Measurements from ENCODE around the gene NTN5.
"Not testable (repeated sequence)": the region's sequence is repeated elsewhere in the genome, so short reads cannot be mapped to it uniquely, and the experiment has no call there.

The NTN5 gene

DNA sequence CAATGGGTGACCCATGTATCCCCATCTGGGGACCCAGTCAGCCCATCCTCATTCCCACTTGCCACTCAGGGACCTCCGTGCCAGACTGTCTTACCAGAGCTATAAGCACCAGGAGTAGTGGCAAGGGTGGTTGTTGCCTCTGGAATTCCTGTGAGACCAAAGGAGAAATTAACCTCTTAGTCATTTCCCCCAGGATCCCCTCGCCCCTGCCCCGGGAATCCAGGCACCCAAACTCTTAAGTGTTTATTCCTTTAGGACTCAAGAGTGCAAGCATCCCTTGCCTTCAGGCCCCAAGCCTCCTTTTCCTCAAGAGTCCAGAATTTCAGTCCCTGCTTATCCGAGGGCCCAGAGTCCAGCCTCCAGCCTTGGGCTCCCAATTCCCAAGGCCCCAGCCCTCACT is 9.2 kb downstream of the NTN5 start:
- H3K27ac ChIP-seq, result no peak overlapping the region
- TF ChIP-seq, protein P1, sequence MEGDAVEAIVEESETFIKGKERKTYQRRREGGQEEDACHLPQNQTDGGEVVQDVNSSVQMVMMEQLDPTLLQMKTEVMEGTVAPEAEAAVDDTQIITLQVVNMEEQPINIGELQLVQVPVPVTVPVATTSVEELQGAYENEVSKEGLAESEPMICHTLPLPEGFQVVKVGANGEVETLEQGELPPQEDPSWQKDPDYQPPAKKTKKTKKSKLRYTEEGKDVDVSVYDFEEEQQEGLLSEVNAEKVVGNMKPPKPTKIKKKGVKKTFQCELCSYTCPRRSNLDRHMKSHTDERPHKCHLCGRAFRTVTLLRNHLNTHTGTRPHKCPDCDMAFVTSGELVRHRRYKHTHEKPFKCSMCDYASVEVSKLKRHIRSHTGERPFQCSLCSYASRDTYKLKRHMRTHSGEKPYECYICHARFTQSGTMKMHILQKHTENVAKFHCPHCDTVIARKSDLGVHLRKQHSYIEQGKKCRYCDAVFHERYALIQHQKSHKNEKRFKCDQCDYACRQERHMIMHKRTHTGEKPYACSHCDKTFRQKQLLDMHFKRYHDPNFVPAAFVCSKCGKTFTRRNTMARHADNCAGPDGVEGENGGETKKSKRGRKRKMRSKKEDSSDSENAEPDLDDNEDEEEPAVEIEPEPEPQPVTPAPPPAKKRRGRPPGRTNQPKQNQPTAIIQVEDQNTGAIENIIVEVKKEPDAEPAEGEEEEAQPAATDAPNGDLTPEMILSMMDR (conservative IDR thresholded peaks at IDR 0.05; ENCODE audit: low read depth), result no peak
- POLR2A ChIA-PET (ENCODE audit: low non-redundant PET), result no interaction called here
- DNase-seq (ENCODE audit: low spot score), result no peak
- CTCF ChIA-PET, result interaction anchor here (0.5 to 0.6 kb wide), 2 partner anchors 13 to 1530 kb away, joined by 3 read pairs; no protein-coding TSS in a partner anchor

DNA sequence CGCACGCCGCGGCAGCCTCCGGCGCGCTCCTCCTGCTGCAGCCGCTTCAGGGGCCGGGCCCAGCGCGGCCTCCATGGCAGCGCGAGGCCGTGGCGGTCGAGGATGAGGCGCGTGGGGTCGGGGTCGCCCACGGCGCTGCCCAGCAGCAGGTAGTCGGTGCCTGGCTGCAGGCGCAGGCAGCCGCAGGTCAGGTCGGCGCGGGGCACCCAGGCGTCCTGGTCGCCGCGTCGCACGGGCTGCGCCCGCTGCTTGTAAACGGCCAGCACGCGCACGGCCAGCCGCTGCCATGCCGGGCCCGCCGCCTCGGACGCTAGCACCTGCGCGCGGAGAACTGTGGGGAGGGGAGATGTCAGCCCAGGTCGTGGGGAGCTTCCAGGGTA is 11.1 kb downstream of the NTN5 start:
- CTCF ChIA-PET, result interaction anchor here (0.6 kb wide), 1 partner anchor 465 kb away, joined by 7 read pairs; no protein-coding TSS in a partner anchor
- DNase-seq (ENCODE audit: low spot score), result no peak
- POLR2A ChIA-PET (ENCODE audit: low non-redundant PET), result no interaction called here
- TF ChIP-seq, protein P1 (conservative IDR thresholded peaks at IDR 0.05; ENCODE audit: low read depth), result no peak
- peak overlapping the region; percentile 80 for H3K27ac ChIP-seq

DNA sequence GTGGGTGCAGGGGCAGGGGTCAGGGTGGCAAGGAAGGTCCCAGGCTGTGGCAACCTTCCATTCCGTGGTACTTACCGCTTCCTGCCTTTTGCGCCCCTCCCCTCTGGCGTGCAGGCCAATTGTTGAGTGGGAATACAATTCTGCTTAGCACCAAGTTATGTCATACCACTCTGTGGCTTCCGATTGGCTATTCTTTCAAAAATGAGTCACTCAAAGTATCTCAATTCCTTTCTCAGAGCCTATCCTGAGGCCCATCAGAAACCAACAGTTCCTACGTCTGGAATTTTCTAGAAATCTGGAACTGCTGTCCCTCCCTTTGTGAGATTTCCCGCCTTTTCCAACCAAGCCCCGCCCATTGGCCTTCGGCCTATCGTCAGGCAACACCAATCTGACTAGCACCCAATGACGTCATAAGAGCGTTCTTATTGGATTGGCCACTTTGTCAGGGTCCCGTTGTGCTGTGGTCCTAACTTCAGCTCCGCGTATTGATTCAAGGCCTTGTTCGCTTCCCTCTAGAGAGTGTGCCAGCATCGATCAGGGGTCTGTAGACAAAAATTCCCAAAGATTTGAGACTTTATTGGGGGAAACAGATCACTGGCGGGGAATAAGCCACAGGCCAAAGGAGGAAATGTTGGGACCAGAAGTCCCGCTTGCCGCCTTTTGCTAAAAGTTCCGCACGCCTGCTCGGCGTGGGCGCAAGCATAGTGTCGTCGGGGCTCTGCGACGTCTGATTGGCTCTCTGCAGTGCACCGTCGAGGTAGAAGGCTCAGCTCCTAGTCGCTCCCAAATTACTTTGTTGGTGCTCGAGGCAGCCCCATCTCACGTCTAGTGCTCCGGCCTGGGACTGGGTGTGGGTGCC is 11.7 kb downstream of the NTN5 start:
- peak; percentile 95 for DNase-seq (ENCODE audit: low spot score)
- CTCF ChIA-PET, result interaction anchor here (0.6 kb wide), 1 partner anchor 466 kb away, joined by 7 read pairs; no protein-coding TSS in a partner anchor
- POLR2A ChIA-PET (ENCODE audit: low non-redundant PET), result no interaction called here
- H3K27ac ChIP-seq, result peak overlapping the region; percentile 80
- TF ChIP-seq, protein P1 (conservative IDR thresholded peaks at IDR 0.05; ENCODE audit: low read depth), result no peak

DNA sequence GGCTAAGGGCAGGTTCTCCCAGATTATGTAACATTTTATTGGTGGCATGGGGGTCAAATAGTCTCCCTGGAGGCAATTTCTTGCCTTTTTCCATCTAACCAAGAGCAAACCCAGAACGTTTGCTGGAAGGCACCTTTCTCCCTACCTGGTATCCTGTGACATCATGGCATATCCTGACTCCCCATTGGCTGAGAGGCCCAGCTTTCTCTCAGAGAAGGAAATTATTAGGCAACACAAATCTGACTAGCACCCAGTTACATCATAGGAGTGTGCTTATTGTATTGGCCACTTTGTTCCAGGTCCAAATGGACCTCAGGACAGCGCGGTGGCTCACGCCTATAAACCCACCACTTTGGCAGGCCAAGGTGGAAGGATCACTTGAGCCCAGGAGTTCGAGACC is 13.0 kb downstream of the NTN5 start:
- peak overlapping the region; percentile 80 for H3K27ac ChIP-seq
- peak; percentile 82 for DNase-seq (ENCODE audit: low spot score)
- CTCF ChIA-PET, result no interaction called here
- POLR2A ChIA-PET (ENCODE audit: low non-redundant PET), result interaction anchor here (0.7 kb wide), 1 partner anchor 30 kb away, joined by 3 read pairs; no protein-coding TSS in a partner anchor
- TF ChIP-seq, protein P1 (conservative IDR thresholded peaks at IDR 0.05; ENCODE audit: low read depth), result no peak

DNA sequence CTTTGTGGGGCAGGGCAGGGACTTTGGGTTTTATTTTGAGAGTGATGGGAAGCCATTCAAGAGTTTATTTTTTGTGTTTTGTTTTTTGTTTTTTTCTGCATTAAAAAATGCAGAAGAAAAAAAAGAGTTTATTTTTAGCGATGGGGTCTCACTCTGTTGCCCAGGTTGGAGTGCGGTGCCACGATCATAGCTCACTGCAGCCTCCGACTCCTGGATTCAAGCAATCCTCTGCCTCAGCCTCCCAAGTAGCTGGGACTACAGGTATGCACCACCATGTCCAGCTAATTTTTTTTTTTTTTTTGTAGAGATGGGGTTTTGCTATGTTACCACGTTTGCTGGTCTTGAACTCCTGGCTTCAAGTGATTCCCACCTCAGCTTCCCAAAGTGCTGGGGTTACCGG is 14.3 kb downstream of the NTN5 start:
- CTCF ChIA-PET, result no interaction called here
- POLR2A ChIA-PET (ENCODE audit: low non-redundant PET), result no interaction called here
- TF ChIP-seq, protein P1 (conservative IDR thresholded peaks at IDR 0.05; ENCODE audit: low read depth), result no peak
- peak overlapping the region; percentile 56 for H3K27ac ChIP-seq
- no peak for DNase-seq (ENCODE audit: low spot score)

DNA sequence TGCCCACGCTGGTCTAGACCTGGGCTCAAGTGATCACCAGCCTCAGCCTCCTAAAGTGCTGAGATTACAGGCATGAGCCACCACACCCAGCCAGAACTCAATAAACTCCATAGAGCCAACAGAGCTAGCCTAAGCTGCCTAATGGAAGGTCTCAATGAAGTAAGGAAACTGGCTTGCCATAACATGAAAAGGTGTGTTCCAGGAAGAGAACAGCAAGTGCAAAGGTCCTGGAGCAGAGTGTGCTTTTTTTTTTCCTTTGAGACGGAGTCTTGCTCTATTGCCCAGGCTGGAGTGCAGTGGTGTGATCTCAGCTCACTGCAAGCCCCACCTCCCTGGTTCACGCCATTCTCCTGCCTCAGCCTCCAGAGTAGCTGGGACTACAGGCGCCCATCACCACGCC is 15.0 kb downstream of the NTN5 start:
- DNase-seq (ENCODE audit: low spot score); CTCF ChIA-PET; POLR2A ChIA-PET (ENCODE audit: low non-redundant PET): not testable (repeated sequence)
- peak overlapping the region; percentile 56 for H3K27ac ChIP-seq

DNA sequence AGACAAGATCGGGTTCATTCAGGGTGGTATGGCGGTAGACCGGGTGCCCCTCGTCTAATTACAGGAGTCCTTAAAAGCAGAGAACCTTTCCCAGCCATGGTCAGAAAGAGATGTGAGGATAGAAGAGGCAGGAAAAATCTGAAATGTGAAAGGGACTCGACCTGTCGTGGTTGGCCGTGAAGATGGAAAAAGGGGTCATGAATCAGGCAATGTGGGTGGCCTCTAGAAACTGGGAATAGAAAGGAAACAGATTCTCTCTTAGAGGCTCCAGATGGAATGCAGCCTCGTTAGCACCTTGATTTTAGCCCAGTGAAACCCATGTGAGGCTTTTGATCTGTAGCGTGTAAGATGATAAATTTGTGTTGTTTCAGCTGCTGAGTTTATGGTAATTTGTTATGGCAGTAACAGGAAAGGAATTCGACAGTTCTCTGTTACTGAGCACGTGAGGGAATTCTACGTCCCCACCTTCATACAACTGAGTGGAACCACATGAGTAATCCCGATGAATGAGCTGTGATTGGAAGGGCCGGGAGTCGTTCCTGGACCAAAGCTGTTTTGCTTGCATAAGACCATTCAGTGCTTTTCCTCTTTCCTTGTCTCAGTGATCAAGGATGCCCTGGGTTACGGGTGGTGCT is 15.9 kb downstream of the NTN5 start:
- TF ChIP-seq, protein P1 (conservative IDR thresholded peaks at IDR 0.05; ENCODE audit: low read depth), result no peak
- ChIA-PET POLR2A (ENCODE audit: low non-redundant PET) (no interaction called here), CTCF (interaction anchor here (0.6 kb wide), 1 partner anchor 81 kb away, joined by 5 read pairs; no protein-coding TSS in a partner anchor)
- H3K27ac ChIP-seq, result peak overlapping the region; percentile 56
- DNase-seq (ENCODE audit: low spot score), result peak; percentile 68
